IMR-90 (cell line): ENCODE results near the gene ST14. TPM values are rescaled to one million over a fixed set of nuclear protein-coding genes. Genes with fewer than 3 reads are reported as not detected.

ENCODE experiments used
- ATAC-seq: fragments of 200-7000 bp; cut with Tn5 transposase; 2 replicates; pipeline ENCODE4 v1.9.1; 2020; ENCODE audit warnings: low read depth, mild to moderate bottlenecking, moderate library complexity
- BruUV-seq: library from RNA; stranded (reverse); fragments of 400-500 nt; replicated peaks from 2 replicates; lab custom pipeline; 2021; lab: Mats Ljungman, UMichigan
- CTCF ChIA-PET: fragments of 300-600 bp; formaldehyde crosslinking; extraction: SDS; loops from one replicate; lab custom pipeline; 2021; ENCODE audit warnings: antibody characterized with exemption; lab: Yijun Ruan, JAX
- POLR2A ChIA-PET: fragments of 300-600 bp; sonication (Branson Sonifier 250); formaldehyde crosslinking; loops from one replicate; lab custom pipeline; 2022; ENCODE audit warnings: antibody characterized with exemption; ENCODE audit not compliant: unreplicated experiment; lab: Charles Lee
- DNase-seq: peaks from one replicate; pipeline ENCODE4 v3.0.0; 2013
- H2AFZ ChIP-seq: replicated peaks from 2 replicates; pipeline ENCODE3; 2013; ENCODE audit warnings: low read length, mild to moderate bottlenecking; ENCODE audit not compliant: poor library complexity
- H2AK5ac ChIP-seq: 2 replicates; pipeline ENCODE4 v1.6.1; 2013; ENCODE audit warnings: low read depth, low read length, inconsistent platforms
- H2AK9ac ChIP-seq: replicated peaks from 2 replicates; pipeline ENCODE3; 2013; ENCODE audit warnings: mild to moderate bottlenecking, low read depth, low read length, moderate library complexity; ENCODE audit not compliant: poor library complexity
- H2BK120ac ChIP-seq: 2 replicates; pipeline ENCODE4 v1.6.1; 2013; ENCODE audit warnings: low read depth, low read length, inconsistent platforms
- H2BK15ac ChIP-seq: 3 replicates; pipeline ENCODE4 v1.6.1; 2013; ENCODE audit warnings: low read depth, low read length, inconsistent platforms
- H2BK20ac ChIP-seq: 2 replicates; pipeline ENCODE4 v1.6.1; 2013; ENCODE audit warnings: low read depth, mild to moderate bottlenecking, inconsistent platforms, low read length, moderate library complexity
- H2BK5ac ChIP-seq: 2 replicates; pipeline ENCODE4 v1.6.1; 2013; ENCODE audit warnings: mild to moderate bottlenecking, low read depth, low read length, inconsistent platforms; ENCODE audit not compliant: poor library complexity, severe bottlenecking
- H3K14ac ChIP-seq: replicated peaks from 2 replicates; pipeline ENCODE4 v1.6.1; 2013; ENCODE audit warnings: low read depth, low read length, inconsistent platforms
- H3K18ac ChIP-seq: 2 replicates; pipeline ENCODE4 v1.6.1; 2013; ENCODE audit warnings: low read depth, low read length, control low read depth
- H3K23ac ChIP-seq: 2 replicates; pipeline ENCODE4 v1.6.1; 2013; ENCODE audit warnings: low read depth, low read length, inconsistent platforms
- H3K27ac ChIP-seq: 2 replicates; pipeline ENCODE4 v1.5.1; 2013; ENCODE audit warnings: mild to moderate bottlenecking, control low read depth, low read length; ENCODE audit not compliant: insufficient read depth
- H3K27me3 ChIP-seq: 2 replicates; pipeline ENCODE4 v1.6.1; 2013; ENCODE audit warnings: low read length; ENCODE audit not compliant: control insufficient read depth, insufficient read depth
- H3K36me3 ChIP-seq: 2 replicates; pipeline ENCODE4 v1.6.1; 2013; ENCODE audit warnings: low read length, mixed read lengths; ENCODE audit not compliant: control insufficient read depth, insufficient read depth
- H3K4ac ChIP-seq: 2 replicates; pipeline ENCODE4 v1.6.1; 2013; ENCODE audit warnings: low read depth, low read length, inconsistent platforms
- H3K4me1 ChIP-seq: 2 replicates; pipeline ENCODE4 v1.6.1; 2013; ENCODE audit warnings: low read length, mixed read lengths; ENCODE audit not compliant: control insufficient read depth, insufficient read depth
- H3K4me2 ChIP-seq: 2 replicates; pipeline ENCODE4 v1.6.1; 2013; ENCODE audit warnings: low read depth, mild to moderate bottlenecking, control low read depth, low read length, moderate library complexity
- H3K4me3 ChIP-seq: 2 replicates; pipeline ENCODE4 v1.5.1; 2013; ENCODE audit warnings: low read depth, mild to moderate bottlenecking, control low read depth, low read length, moderate library complexity; ENCODE audit not compliant: insufficient read depth
- H3K56ac ChIP-seq: 2 replicates; pipeline ENCODE4 v1.6.1; 2013; ENCODE audit warnings: low read length, inconsistent platforms; ENCODE audit not compliant: insufficient read depth; ENCODE audit errors: extremely low read depth
- H3K79me1 ChIP-seq, 2 experiments: 2 replicates each; pipeline ENCODE4 v1.6.1; 2013; ENCODE audit warnings: low read length in 2 of 2, inconsistent platforms in 1 of 2, low read depth in 1 of 2
- H3K9ac ChIP-seq: 2 replicates; pipeline ENCODE4 v1.6.1; 2013; ENCODE audit warnings: low read depth, low read length, control low read depth
- H3K9me1 ChIP-seq: 2 replicates; pipeline ENCODE4 v1.6.1; 2013; ENCODE audit warnings: low read length, inconsistent platforms; ENCODE audit not compliant: insufficient read depth
- H3K9me3 ChIP-seq: 2 replicates; pipeline ENCODE4 v1.6.1; 2013; ENCODE audit warnings: low read length; ENCODE audit not compliant: control insufficient read depth, insufficient read depth
- H4K20me1 ChIP-seq: 2 replicates; pipeline ENCODE4 v1.6.1; 2013; ENCODE audit warnings: low read length, inconsistent platforms; ENCODE audit not compliant: insufficient read depth
- H4K5ac ChIP-seq: 2 replicates; pipeline ENCODE4 v1.6.1; 2013; ENCODE audit warnings: mild to moderate bottlenecking, low read depth, low read length, control low read depth
- H4K8ac ChIP-seq, 2 experiments: 2 replicates each; pipeline ENCODE4 v1.6.1; 2013; ENCODE audit warnings: low read depth in 2 of 2, low read length in 2 of 2, control low read depth in 1 of 2, inconsistent platforms in 1 of 2
- H4K91ac ChIP-seq: 2 replicates; pipeline ENCODE4 v1.6.1; 2013; ENCODE audit warnings: low read depth, low read length, inconsistent platforms; ENCODE audit not compliant: insufficient read depth
- CEBPB ChIP-seq: IDR thresholded peaks from 2 replicates; pipeline ENCODE4 v1.6.1; 2012; ENCODE audit warnings: low read depth, low read length, improper control_type of control experiment
- CHD1 ChIP-seq: IDR thresholded peaks from 2 replicates; pipeline ENCODE4 v1.6.1; 2012; ENCODE audit warnings: low read depth, low read length, improper control_type of control experiment
- CTCF ChIP-seq: conservative IDR thresholded peaks from 2 replicates; pipeline ENCODE4 v1.5.1; 2012; ENCODE audit warnings: mild to moderate bottlenecking, low read depth, low read length, improper control_type of control experiment
- FOS ChIP-seq: fragments of 150-350 bp; IDR thresholded peaks from 2 replicates; pipeline ENCODE4 v1.6.1; 2016; ENCODE audit warnings: low read depth, low read length
- POLR2A ChIP-seq: IDR thresholded peaks from 2 replicates; pipeline ENCODE4 v1.6.1; 2012; ENCODE audit warnings: mild to moderate bottlenecking, low read depth, low read length
- RAD21 ChIP-seq: IDR thresholded peaks from 2 replicates; pipeline ENCODE4 v1.6.1; 2012; ENCODE audit warnings: low read length, improper control_type of control experiment
- RCOR1 ChIP-seq: IDR thresholded peaks from 2 replicates; pipeline ENCODE4 v1.6.1; 2012; ENCODE audit warnings: mild to moderate bottlenecking, low read length, improper control_type of control experiment; ENCODE audit not compliant: insufficient replicate concordance
- RFX5 ChIP-seq: IDR thresholded peaks from 2 replicates; pipeline ENCODE4 v1.8.0; 2012; ENCODE audit warnings: low read depth, mild to moderate bottlenecking, low read length, moderate library complexity
- SMC3 ChIP-seq: fragments of 150-350 bp; IDR thresholded peaks from 2 replicates; pipeline ENCODE4 v1.6.1; 2016; ENCODE audit warnings: low read depth, mild to moderate bottlenecking, antibody characterized with exemption, low read length, moderate library complexity
- WGBS, 2 experiments: methylation state at CpG; one replicate each; pipeline versions ENCODE4 v1.1.5 to v1.1.7; 2013; ENCODE audit warnings: missing lambda C conversion rate in 2 of 2; ENCODE audit not compliant: insufficient read length in 1 of 2; ENCODE audit errors: extremely low coverage in 2 of 2; 5-methylcytosine and 5-hydroxymethylcytosine counted together
- dilution Hi-C: fragments of 300-500 bp; cut with HindIII; formaldehyde crosslinking; loops from one replicate; pipeline ENCODE4 v1.14.3; 2018; ENCODE audit warnings: low sequenced_read_pairs; ENCODE audit not compliant: unreplicated experiment
- in situ Hi-C: fragments of 300-500 bp; cut with MboI; formaldehyde crosslinking; loops from 3 replicates; pipeline ENCODE4 v1.14.3; 2019; ENCODE audit warnings: low sequenced_read_pairs, inconsistent platforms, mixed read lengths
- intact Hi-C: fragments of 100-400 bp; cut with micrococcal nuclease; formaldehyde crosslinking; loops from 2 replicates; pipeline ENCODE4 v1.10.0; 2022
- polyA plus RNA-seq, 3 experiments: library from polyadenylated mRNA; depleted of rRNA; stranded (reverse); fragments of >200 nt; gene quantifications; 2 replicates each; pipeline ENCODE4 v1.2.3, GENCODE V29; 2012; ENCODE audit warnings: low replicate concordance in 1 of 3
- total RNA-seq: library from RNA; depleted of rRNA; stranded (reverse); fragments of >200 nt; gene quantifications from 2 replicates; pipeline ENCODE4 v1.2.3, GENCODE V29; 2012

Gene ST14
- total and polyA plus RNA-seq, 2 of the 4 experiments (the other 2 are of a cell fraction) = not detected

GRCh38 chr11:130177782-130178181, 18.2 kb downstream of the ST14 start:
- H3K36me3 ChIP-seq = no peaks in the 10 kb centered on the region
- no peak overlapping the region for H3K23ac ChIP-seq
- H3K27ac ChIP-seq = no peak overlapping the region
- H3K4me1 ChIP-seq = peaks cover 5% of the 10 kb centered on the region; the same call in 1 of the 2 replicates
- H4K20me1 ChIP-seq = no peaks in the 10 kb centered on the region
- H3K27me3 ChIP-seq = peaks cover 7% of the 10 kb centered on the region
- 83% methylated on average over 4 of the region's 10 CpGs; no CpG with 5 or more reads in 1 of the 2 experiments for WGBS, 2 experiments
- H3K4ac ChIP-seq = no peak overlapping the region
- H2BK15ac ChIP-seq = no peak overlapping the region
- H3K4me3 ChIP-seq = no peak overlapping the region
- no peak overlapping the region for H3K9ac ChIP-seq
- H2AK5ac ChIP-seq = no peak overlapping the region
- H3K9me3 ChIP-seq = peaks cover 6% of the 10 kb centered on the region
- H2BK120ac ChIP-seq = no peak overlapping the region
- H3K18ac ChIP-seq = no peak overlapping the region
- in situ Hi-C loops (no loop called here), intact Hi-C loops (no loop called here), dilution Hi-C loops (no loop called here)
- no peak overlapping the region for H3K14ac ChIP-seq
- H2AK9ac ChIP-seq = no peak overlapping the region
- H4K8ac ChIP-seq = no peak overlapping the region
- ChIA-PET CTCF (no interaction called here), POLR2A (no interaction called here)
- no peak for TF ChIP-seq FOS
- no peak for TF ChIP-seq RFX5
- no peak for TF ChIP-seq CHD1
- TF ChIP-seq RCOR1 = no peak
- no peak for TF ChIP-seq CEBPB
- TF ChIP-seq CTCF = no peak
- TF ChIP-seq RAD21 = no peak
- TF ChIP-seq POLR2A = no peak
- TF ChIP-seq SMC3 = no peak
- H2AFZ ChIP-seq = no peak overlapping the region
- BruUV-seq = no TSS peak
- H3K79me1 ChIP-seq = no peaks in the 10 kb centered on the region
- H3K9me1 ChIP-seq = no peaks in the 10 kb centered on the region
- H2BK20ac ChIP-seq = no peak overlapping the region
- H4K5ac ChIP-seq = no peak overlapping the region
- no peak for ATAC-seq
- H2BK5ac ChIP-seq = no peak overlapping the region
- H4K91ac ChIP-seq = no peak overlapping the region
- no peak overlapping the region for H3K4me2 ChIP-seq
- DNase-seq = no peak
- no peak overlapping the region for H3K56ac ChIP-seq
